Superior temporal gyrus (tissue), 1 donor: ENCODE measurements around the gene ARHGEF19.

Experiments used
- DNase-seq: peaks from one replicate; pipeline ENCODE4 v3.0.0-alpha.2; 2016; ENCODE audit errors: extremely low spot score

ARHGEF19 gene

GRCh38 chr1:16149702-16150488 lies 62.6 kb downstream of the ARHGEF19 start:
- DNase-seq = no peak

DNA sequence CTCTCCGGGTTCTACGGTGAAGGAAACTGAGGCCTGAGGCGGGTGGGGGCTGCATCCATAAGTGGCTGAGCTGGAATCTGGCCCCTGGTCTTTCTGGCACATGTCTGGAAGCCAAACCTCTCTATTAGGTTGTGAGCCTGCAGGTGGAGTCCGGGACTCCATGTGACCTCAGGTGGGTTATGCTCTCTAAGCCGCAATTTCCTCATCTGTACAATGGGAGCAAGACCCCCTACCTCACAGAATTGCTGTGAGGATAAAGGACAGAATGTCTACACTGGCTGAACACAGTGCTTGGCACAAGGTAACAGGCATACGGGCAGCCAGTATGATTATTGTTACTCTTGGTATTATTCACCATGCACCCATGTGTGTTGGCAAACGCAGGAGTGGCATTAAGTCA lies 63.3 kb downstream of the ARHGEF19 start:
- DNase-seq = no peak

DNA sequence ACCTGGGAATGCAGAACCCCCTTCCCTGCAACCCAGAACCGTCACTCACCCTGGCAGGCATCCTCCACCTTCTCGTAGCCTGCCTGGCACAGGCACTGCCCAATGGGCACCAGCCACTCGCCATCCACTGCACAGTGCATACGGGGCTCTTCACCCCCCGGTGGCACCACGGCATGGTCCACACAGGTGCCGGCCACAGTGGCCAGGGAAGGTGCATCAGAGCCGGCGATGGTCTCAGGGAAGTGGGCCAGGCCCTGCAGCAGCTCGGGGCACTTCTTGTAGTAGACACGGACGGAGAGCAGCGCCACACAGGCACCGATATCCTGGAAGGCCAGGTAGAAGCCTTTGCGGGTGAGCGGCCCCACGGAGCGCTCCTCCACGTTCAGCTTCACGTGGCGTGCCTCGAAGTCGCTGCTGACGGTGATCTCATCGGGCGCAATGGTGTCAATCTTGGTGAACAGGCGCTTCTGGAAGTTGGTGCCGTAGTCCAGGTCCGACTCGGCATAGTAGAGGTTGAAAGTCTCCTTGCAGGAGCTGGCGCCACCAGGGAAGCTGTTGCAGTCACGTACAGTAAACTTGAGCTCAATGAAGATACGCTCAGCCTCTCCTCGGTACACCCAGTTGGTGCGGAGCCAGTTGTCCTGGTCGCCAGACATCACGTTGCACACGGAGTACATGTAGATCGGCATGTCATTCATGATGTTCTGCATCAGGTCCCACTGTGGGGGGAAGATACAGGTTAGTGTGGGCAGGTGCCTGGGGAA lies 63.9 kb downstream of the ARHGEF19 start:
- DNase-seq = no peak
